H1 (cell line): ENCODE data around the gene C1QTNF4. TPM values are rescaled to one million over a fixed set of nuclear protein-coding genes. Genes with fewer than 3 reads are reported as not detected.

Experiments used
- CTCF ChIA-PET: fragments of 300-600 bp; sonication (Branson Sonifier 250); formaldehyde crosslinking; loops from one replicate; lab custom pipeline; 2021; ENCODE audit not compliant: partially characterized antibody; lab: Charles Lee
- POLR2A ChIA-PET: fragments of 300-600 bp; sonication (Branson Sonifier 250); formaldehyde crosslinking; loops from one replicate; lab custom pipeline; 2021; ENCODE audit warnings: inconsistent platforms; ENCODE audit not compliant: partially characterized antibody; lab: Charles Lee
- DNase-seq, 2 experiments: peaks; one replicate each; pipeline versions ENCODE4 v3.0.0 to v3.0.0-alpha.2; 2010 to 2022; ENCODE audit warnings: low spot score in 2 of 2, low read depth in 1 of 2, mixed read lengths in 1 of 2
- FAIRE-seq: peaks from 2 replicates; lab custom pipeline; 2011; peaks lifted over from hg19 to GRCh38; lab: Jason Lieb, UNC
- H2AFZ ChIP-seq: 2 replicates; pipeline ENCODE4 v1.8.1; 2012; ENCODE audit warnings: low read length, inconsistent platforms
- H2AK5ac ChIP-seq: 2 replicates; pipeline ENCODE4 v1.6.1; 2013; ENCODE audit warnings: low read depth, low read length
- H2BK120ac ChIP-seq: replicated peaks from 2 replicates; pipeline ENCODE3; 2013; ENCODE audit warnings: low read depth, low read length, inconsistent platforms
- H2BK12ac ChIP-seq: 2 replicates; pipeline ENCODE4 v1.6.1; 2013; ENCODE audit warnings: low read depth, low read length
- H2BK15ac ChIP-seq: 2 replicates; pipeline ENCODE4 v1.6.1; 2013; ENCODE audit warnings: low read length
- H2BK20ac ChIP-seq: 2 replicates; pipeline ENCODE4 v1.6.1; 2013; ENCODE audit warnings: low read length
- H2BK5ac ChIP-seq: 2 replicates; pipeline ENCODE4 v1.6.1; 2013; ENCODE audit warnings: low read depth, low read length
- H3K14ac ChIP-seq: 2 replicates; pipeline ENCODE4 v1.6.1; 2013; ENCODE audit warnings: inconsistent platforms; ENCODE audit not compliant: insufficient read length
- H3K18ac ChIP-seq: 2 replicates; pipeline ENCODE4 v1.6.1; 2013; ENCODE audit warnings: low read length; ENCODE audit errors: extremely low read depth
- H3K23ac ChIP-seq: 2 replicates; pipeline ENCODE4 v1.6.1; 2013; ENCODE audit warnings: inconsistent platforms; ENCODE audit not compliant: insufficient read length
- H3K23me2 ChIP-seq: 2 replicates; pipeline ENCODE4 v1.6.1; 2013; ENCODE audit warnings: low read depth, low read length
- H3K27ac ChIP-seq: 2 replicates; pipeline ENCODE4 v1.6.1; 2011; ENCODE audit warnings: low read depth, low read length, inconsistent platforms
- H3K27me3 ChIP-seq, 4 experiments: replicated peaks in 1 of 4; 1 replicate in 1 of 4; 2 replicates in 3 of 4; pipeline versions ENCODE4 v1.6.1 to v1.8.1; 2011 to 2013; ENCODE audit warnings: low read length in 3 of 4, mild to moderate bottlenecking in 3 of 4, inconsistent platforms in 2 of 4, mixed read lengths in 2 of 4, moderate library complexity in 1 of 4; ENCODE audit not compliant: control insufficient read depth in 3 of 4, insufficient read depth in 3 of 4; ENCODE audit errors: extremely low read depth in 1 of 4
- H3K36me3 ChIP-seq, 4 experiments: 2 replicates each; pipeline versions ENCODE4 v1.6.1 to v1.8.1; 2011 to 2013; ENCODE audit warnings: mild to moderate bottlenecking in 4 of 4, low read length in 3 of 4, moderate library complexity in 2 of 4, control low read depth in 1 of 4, inconsistent platforms in 1 of 4; ENCODE audit not compliant: insufficient read depth in 4 of 4, control insufficient read depth in 2 of 4
- H3K4ac ChIP-seq: replicated peaks from 2 replicates; pipeline ENCODE3; 2013; ENCODE audit warnings: low read length, low read depth, mixed read lengths, inconsistent platforms; ENCODE audit not compliant: insufficient read length
- H3K4me1 ChIP-seq, 4 experiments: replicated peaks in 1 of 4; 1 replicate in 1 of 4; 2 replicates in 3 of 4; pipeline versions ENCODE4 v1.6.1 to v1.8.1; 2011 to 2013; ENCODE audit warnings: low read length in 3 of 4, inconsistent platforms in 2 of 4, mixed read lengths in 1 of 4; ENCODE audit not compliant: insufficient read depth in 4 of 4, control insufficient read depth in 3 of 4
- H3K4me2 ChIP-seq, 2 experiments: 2 replicates each; pipeline versions ENCODE4 v1.6.1 to v1.8.1; 2011 to 2013; ENCODE audit warnings: low read depth in 2 of 2, low read length in 2 of 2, control low read depth in 1 of 2, inconsistent platforms in 1 of 2, mild to moderate bottlenecking in 1 of 2; ENCODE audit not compliant: insufficient read depth in 1 of 2
- H3K4me3 ChIP-seq, 4 experiments: fragments of 200-600, 300-600 bp in 1 of 4; sonication (generic), shearing (Covaris generic), sonication (Bioruptor Twin) in 1 of 4; 2 replicates each; pipeline versions ENCODE4 v1.5.1 to v1.8.1; 2011 to 2016; ENCODE audit warnings: low read length in 4 of 4, low read depth in 3 of 4, control low read depth in 2 of 4, inconsistent platforms in 2 of 4, mild to moderate bottlenecking in 2 of 4, mixed read lengths in 1 of 4, moderate library complexity in 1 of 4; ENCODE audit not compliant: insufficient read depth in 2 of 4; ENCODE audit errors: extremely low read depth in 1 of 4
- H3K56ac ChIP-seq: replicated peaks from 2 replicates; pipeline ENCODE3; 2013; ENCODE audit warnings: low read depth, mild to moderate bottlenecking, mixed read lengths, low read length, inconsistent platforms; ENCODE audit not compliant: insufficient read length
- H3K79me1 ChIP-seq: 2 replicates; pipeline ENCODE4 v1.6.1; 2013; ENCODE audit warnings: low read depth, low read length, control low read depth
- H3K79me2 ChIP-seq, 2 experiments: 2 replicates each; pipeline versions ENCODE4 v1.6.1 to v1.8.1; 2012 to 2013; ENCODE audit warnings: low read length in 2 of 2, mild to moderate bottlenecking in 2 of 2, inconsistent platforms in 1 of 2; ENCODE audit not compliant: insufficient read depth in 2 of 2, control insufficient read depth in 1 of 2
- H3K9ac ChIP-seq, 4 experiments: replicated peaks in 1 of 4; 1 replicate in 1 of 4; 2 replicates in 3 of 4; pipeline versions ENCODE4 v1.6.1 to v1.8.1; 2011 to 2013; ENCODE audit warnings: low read depth in 3 of 4, low read length in 3 of 4, control low read depth in 2 of 4, mild to moderate bottlenecking in 2 of 4, moderate library complexity in 2 of 4, inconsistent platforms in 1 of 4; ENCODE audit errors: extremely low read depth in 1 of 4
- H3K9me3 ChIP-seq, 2 experiments: 2 replicates each; pipeline versions ENCODE4 v1.6.1 to v1.8.1; 2012 to 2013; ENCODE audit warnings: mild to moderate bottlenecking in 2 of 2, moderate library complexity in 2 of 2, control low read depth in 1 of 2, inconsistent platforms in 1 of 2, low read depth in 1 of 2, low read length in 1 of 2, mixed read lengths in 1 of 2; ENCODE audit not compliant: insufficient read depth in 2 of 2
- H4K20me1 ChIP-seq, 2 experiments: replicated peaks in 1 of 2; 2 replicates each; pipeline versions ENCODE3 to v1.8.1; 2011 to 2013; ENCODE audit warnings: inconsistent platforms in 2 of 2, low read length in 2 of 2, mild to moderate bottlenecking in 1 of 2; ENCODE audit not compliant: insufficient read depth in 2 of 2, control insufficient read depth in 1 of 2
- H4K5ac ChIP-seq: 2 replicates; pipeline ENCODE4 v1.6.1; 2013; ENCODE audit warnings: low read length, low read depth, mixed read lengths, inconsistent platforms; ENCODE audit not compliant: insufficient read length
- H4K8ac ChIP-seq: 2 replicates; pipeline ENCODE4 v1.8.0; 2013; ENCODE audit warnings: mild to moderate bottlenecking, moderate library complexity, low read length, inconsistent platforms; ENCODE audit not compliant: insufficient read depth; ENCODE audit errors: extremely low read depth
- H4K91ac ChIP-seq: replicated peaks from 2 replicates; pipeline ENCODE3; 2013; ENCODE audit warnings: low read length, mixed read lengths, inconsistent platforms; ENCODE audit not compliant: insufficient read length
- RAD21 ChIP-seq, 2 experiments: IDR thresholded peaks in 1 of 2; conservative IDR thresholded peaks in 1 of 2; 2 replicates each; pipeline ENCODE4 v1.6.1; 2011; ENCODE audit warnings: low read depth in 2 of 2, low read length in 2 of 2, improper control_type of control experiment in 1 of 2, inconsistent platforms in 1 of 2, mild to moderate bottlenecking in 1 of 2, moderate library complexity in 1 of 2
- polyA plus RNA-seq, 7 experiments: library from polyadenylated mRNA; depleted of rRNA in 3 of 7; stranded (reverse) in 5 of 7; unstranded in 2 of 7; fragments of >200 nt in 5 of 7; fragments of 200-250 nt in 2 of 7; gene quantifications; 1 replicate in 5 of 7; 2 replicates in 1 of 7; 4 replicates in 1 of 7; pipeline versions ENCODE4 v1.2.1 to v1.2.3, GENCODE V29; 2011 to 2013; ENCODE audit warnings: missing spikeins in 2 of 7, mixed read lengths in 2 of 7
- total RNA-seq: library from RNA; stranded (reverse); fragmentation: NEBNext Ultra II Directional; extraction: Animal tissue kit (Norgen Biotek cat#: 25700); gene quantifications from 2 replicates; pipeline ENCODE4 v1.2.1, GENCODE V29; 2021

The C1QTNF4 gene
- total and polyA plus RNA-seq, 2 of the 8 experiments (the other 6 are each of a cell fraction or from before 2014, with no cell fraction given), result 3.9 to 6.0 TPM

DNA sequence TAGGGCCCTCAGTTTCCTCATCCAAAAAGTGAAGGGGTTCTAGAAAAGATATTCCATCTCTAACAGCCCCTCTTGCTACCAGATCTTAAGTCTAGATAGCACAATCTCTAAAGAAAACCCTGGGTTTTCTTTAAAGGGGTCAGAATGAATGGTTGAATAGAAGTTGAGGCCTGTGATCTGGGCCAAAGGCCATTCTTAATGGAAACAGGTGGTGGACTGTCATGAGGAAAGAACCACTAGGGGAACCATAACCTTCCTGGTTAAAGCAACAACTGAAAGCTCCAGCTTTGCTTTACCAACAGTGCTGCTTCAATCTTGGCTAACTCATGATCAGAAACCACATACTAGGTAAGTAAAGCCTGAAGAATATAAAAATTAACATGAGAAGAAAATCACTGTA lies 43.1 kb downstream of the C1QTNF4 start:
- H2BK15ac ChIP-seq, result no peak overlapping the region
- ChIA-PET CTCF (interaction anchor here (1.0 to 2.3 kb wide), 8 partner anchors 11 to 66 kb away, joined by 3 to 25 read pairs (median 6); no protein-coding TSS in a partner anchor), POLR2A (interaction anchor here (0.6 to 5.0 kb wide), 10 partner anchors 11 to 70 kb away, joined by 3 to 65 read pairs (median 10); partner anchors contain the start of genes KBTBD4, NDUFS3 and PTPMT1)
- H3K4me1 ChIP-seq, result peaks cover 0 to 2% (median 0%) of the 10 kb centered on the region in 4 experiments; a peak in 1 of 7 replicates
- H2AK5ac ChIP-seq, result no peak overlapping the region
- no peak overlapping the region for H4K5ac ChIP-seq
- no peak overlapping the region for H3K18ac ChIP-seq
- no peak overlapping the region for H2BK5ac ChIP-seq
- FAIRE-seq (peak; percentile 13), DNase-seq (no peak)
- H2AFZ ChIP-seq, result no peak overlapping the region
- no peak overlapping the region for H3K27ac ChIP-seq
- peaks cover 3% of the 10 kb centered on the region; the same call in 1 of the 2 replicates for H3K23me2 ChIP-seq
- H3K23ac ChIP-seq, result no peak overlapping the region
- no peaks in the 10 kb centered on the region for H3K79me1 ChIP-seq
- H3K9me3 ChIP-seq, result no peaks in the 10 kb centered on the region
- no peak overlapping the region for H3K9ac ChIP-seq
- H2BK120ac ChIP-seq, result no peak overlapping the region
- no peak overlapping the region for H2BK12ac ChIP-seq
- no peak overlapping the region for H3K56ac ChIP-seq
- H3K36me3 ChIP-seq, result peaks cover 0 to 6% (median 0%) of the 10 kb centered on the region in 4 experiments; a peak in 1 of 8 replicates
- H3K27me3 ChIP-seq, result no peaks in the 10 kb centered on the region
- H4K8ac ChIP-seq, result no peak overlapping the region
- peak overlapping the region; percentile 73 to 85 for H3K4me2 ChIP-seq
- peaks cover 13 to 19% of the 10 kb centered on the region in 2 experiments for H4K20me1 ChIP-seq
- no peak overlapping the region for H3K4ac ChIP-seq
- H3K79me2 ChIP-seq, result peaks cover 49 to 66% of the 10 kb centered on the region in 2 experiments
- no peak overlapping the region for H2BK20ac ChIP-seq
- H3K14ac ChIP-seq, result no peak overlapping the region
- H4K91ac ChIP-seq, result no peak overlapping the region
- H3K4me3 ChIP-seq, result peak overlapping the region in 2 of 4 experiments; percentile 83 to 96; a peak in 3 of 8 replicates
- peak; percentile 11 to 37; a peak in 2 of 4 replicates for TF ChIP-seq RAD21 (IDR thresholded peaks at IDR 0.05 in 1 of 2, conservative IDR thresholded peaks at IDR 0.05 in 1 of 2; ENCODE audit: low read depth in 2 of 2, low read length in 2 of 2)
